ENCODE measurements around the gene TFB2M. TPM values are rescaled to one million over a fixed set of nuclear protein-coding genes. Genes with fewer than 3 reads are reported as not detected.

TFB2M gene
- total and polyA plus RNA-seq, 2 of the 13 experiments (the other 11 are each of a cell fraction or from before 2014, with no cell fraction given), result 15.7 to 31.4 TPM

DNA sequence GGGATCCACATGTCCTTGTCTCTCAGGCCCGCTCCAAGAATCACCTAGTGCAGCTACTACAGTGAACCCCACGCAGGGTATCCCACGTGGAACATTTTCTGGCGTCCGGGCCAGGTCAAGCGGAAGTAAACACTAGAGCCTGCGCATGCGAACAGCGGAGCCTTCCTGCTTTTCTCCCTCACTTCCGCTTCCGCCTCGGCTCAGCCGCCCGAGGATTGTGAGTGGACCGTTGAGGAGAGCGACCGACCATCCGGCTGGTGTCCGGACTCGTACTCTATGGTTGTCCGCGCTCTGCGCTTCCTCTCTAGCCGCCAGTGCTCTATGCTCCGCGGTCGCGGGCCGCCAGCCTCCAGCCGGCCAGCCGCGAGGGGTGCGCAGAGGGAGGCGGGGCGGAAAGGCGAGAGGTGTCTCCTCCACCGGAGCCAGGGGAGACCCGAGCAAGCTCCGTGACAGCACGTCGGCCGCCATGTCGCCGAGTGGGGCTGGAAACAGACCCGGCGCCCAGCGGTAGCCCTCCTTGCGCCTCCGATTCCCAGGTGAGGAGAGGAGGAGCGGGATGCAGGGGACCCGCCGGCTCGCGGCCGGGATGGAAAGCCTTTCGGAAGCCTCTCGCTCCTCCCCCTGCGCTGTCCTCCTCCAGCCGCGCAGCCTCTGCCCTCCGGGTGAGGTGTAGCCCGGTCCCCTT is at the start of gene TFB2M, which contains the start of gene CNST (continued):
- TF ChIP-seq RXRB (CRISPR knock-in tag; IDR thresholded peaks at IDR 0.05; ENCODE audit: borderline replicate concordance), result peak; percentile 48; the same call in 1 of the 2 replicates
- peak; percentile 74 for TF ChIP-seq AGO1 (IDR thresholded peaks at IDR 0.05; ENCODE audit: low read depth, low read length, poor library complexity, severe bottlenecking)
- TF ChIP-seq MEIS2 (CRISPR knock-in tag; IDR thresholded peaks at IDR 0.05), result no peak; the same call in 1 of the 2 replicates
- TF ChIP-seq SIX1 (CRISPR knock-in tag; IDR thresholded peaks at IDR 0.05; ENCODE audit: borderline replicate concordance), result no peak
- TF ChIP-seq ZNF841 (CRISPR knock-in tag; IDR thresholded peaks at IDR 0.05; ENCODE audit: borderline replicate concordance), result peak; percentile 20; the same call in 1 of the 2 replicates
- TF ChIP-seq, protein P1, sequence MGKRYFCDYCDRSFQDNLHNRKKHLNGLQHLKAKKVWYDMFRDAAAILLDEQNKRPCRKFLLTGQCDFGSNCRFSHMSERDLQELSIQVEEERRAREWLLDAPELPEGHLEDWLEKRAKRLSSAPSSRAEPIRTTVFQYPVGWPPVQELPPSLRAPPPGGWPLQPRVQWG (CRISPR knock-in tag; IDR thresholded peaks at IDR 0.05; ENCODE audit: borderline replicate concordance, low read depth), result no peak
- TF ChIP-seq HES4 (CRISPR knock-in tag; IDR thresholded peaks at IDR 0.05; ENCODE audit: borderline replicate concordance), result 0 out of 2 replicates have a peak, but pooled peaks have one; percentile 52
- no peak for TF ChIP-seq SYNCRIP (IDR thresholded peaks at IDR 0.05; ENCODE audit: insufficient read depth, low read depth, low read length)
- peak; percentile 82 for TF ChIP-seq ARNT2 (CRISPR knock-in tag; IDR thresholded peaks at IDR 0.05; ENCODE audit: low read depth)
- 0 out of 2 replicates have a peak, but pooled peaks have one; percentile 8 for TF ChIP-seq SATB2 (CRISPR knock-in tag; IDR thresholded peaks at IDR 0.05)
- TF ChIP-seq EEA1 (CRISPR knock-in tag; IDR thresholded peaks at IDR 0.05; ENCODE audit: borderline replicate concordance), result peak; percentile 58; the same call in 1 of the 2 replicates
- no peak; the same call in 1 of the 2 replicates for TF ChIP-seq HMG20A (CRISPR knock-in tag; IDR thresholded peaks at IDR 0.05; ENCODE audit: borderline replicate concordance)
- TF ChIP-seq, protein P2, sequence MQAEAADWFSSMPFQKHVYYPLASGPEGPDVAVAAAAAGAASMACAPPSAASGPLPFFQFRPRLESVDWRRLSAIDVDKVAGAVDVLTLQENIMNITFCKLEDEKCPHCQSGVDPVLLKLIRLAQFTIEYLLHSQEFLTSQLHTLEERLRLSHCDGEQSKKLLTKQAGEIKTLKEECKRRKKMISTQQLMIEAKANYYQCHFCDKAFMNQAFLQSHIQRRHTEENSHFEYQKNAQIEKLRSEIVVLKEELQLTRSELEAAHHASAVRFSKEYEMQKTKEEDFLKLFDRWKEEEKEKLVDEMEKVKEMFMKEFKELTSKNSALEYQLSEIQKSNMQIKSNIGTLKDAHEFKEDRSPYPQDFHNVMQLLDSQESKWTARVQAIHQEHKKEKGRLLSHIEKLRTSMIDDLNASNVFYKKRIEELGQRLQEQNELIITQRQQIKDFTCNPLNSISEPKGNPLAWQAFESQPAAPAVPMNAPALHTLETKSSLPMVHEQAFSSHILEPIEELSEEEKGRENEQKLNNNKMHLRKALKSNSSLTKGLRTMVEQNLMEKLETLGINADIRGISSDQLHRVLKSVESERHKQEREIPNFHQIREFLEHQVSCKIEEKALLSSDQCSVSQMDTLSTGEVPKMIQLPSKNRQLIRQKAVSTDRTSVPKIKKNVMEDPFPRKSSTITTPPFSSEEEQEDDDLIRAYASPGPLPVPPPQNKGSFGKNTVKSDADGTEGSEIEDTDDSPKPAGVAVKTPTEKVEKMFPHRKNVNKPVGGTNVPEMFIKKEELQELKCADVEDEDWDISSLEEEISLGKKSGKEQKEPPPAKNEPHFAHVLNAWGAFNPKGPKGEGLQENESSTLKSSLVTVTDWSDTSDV (CRISPR knock-in tag; IDR thresholded peaks at IDR 0.05), result 0 out of 2 replicates have a peak, but pooled peaks have one; percentile 73
- TF ChIP-seq HOXD1 (CRISPR knock-in tag; IDR thresholded peaks at IDR 0.05), result peak; percentile 40; the same call in 1 of the 2 replicates
- no peak for TF ChIP-seq SRSF1 (optimal IDR thresholded peaks at IDR 0.05; ENCODE audit: low read depth, low read length)
- no peak for TF ChIP-seq MBD4 (IDR thresholded peaks at IDR 0.05; ENCODE audit: borderline replicate concordance, low read length)
- peak; percentile 80 for TF ChIP-seq U2AF1 (optimal IDR thresholded peaks at IDR 0.05; ENCODE audit: low read depth, low read length)
- peak; percentile 18 for TF ChIP-seq ZEB1 (IDR thresholded peaks at IDR 0.05; ENCODE audit: insufficient replicate concordance, low read depth)
- TF ChIP-seq FOXM1 (CRISPR knock-in tag; IDR thresholded peaks at IDR 0.05), result no peak
- TF ChIP-seq MTF2 (CRISPR knock-in tag; IDR thresholded peaks at IDR 0.05; ENCODE audit: borderline replicate concordance), result 0 out of 2 replicates have a peak, but pooled peaks have one; percentile 79
- TF ChIP-seq, protein P3, sequence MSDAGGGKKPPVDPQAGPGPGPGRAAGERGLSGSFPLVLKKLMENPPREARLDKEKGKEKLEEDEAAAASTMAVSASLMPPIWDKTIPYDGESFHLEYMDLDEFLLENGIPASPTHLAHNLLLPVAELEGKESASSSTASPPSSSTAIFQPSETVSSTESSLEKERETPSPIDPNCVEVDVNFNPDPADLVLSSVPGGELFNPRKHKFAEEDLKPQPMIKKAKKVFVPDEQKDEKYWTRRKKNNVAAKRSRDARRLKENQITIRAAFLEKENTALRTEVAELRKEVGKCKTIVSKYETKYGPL (CRISPR knock-in tag; IDR thresholded peaks at IDR 0.05), result no peak
